Ramos (cell line): ENCODE data around the gene TADA3.

Source experiments
- in situ Hi-C: fragments of 300-500 bp; cut with MboI; formaldehyde crosslinking; loops from one replicate; pipeline ENCODE4 v1.14.3; 2022; ENCODE audit warnings: low sequenced_read_pairs; ENCODE audit not compliant: unreplicated experiment

TADA3 gene

DNA sequence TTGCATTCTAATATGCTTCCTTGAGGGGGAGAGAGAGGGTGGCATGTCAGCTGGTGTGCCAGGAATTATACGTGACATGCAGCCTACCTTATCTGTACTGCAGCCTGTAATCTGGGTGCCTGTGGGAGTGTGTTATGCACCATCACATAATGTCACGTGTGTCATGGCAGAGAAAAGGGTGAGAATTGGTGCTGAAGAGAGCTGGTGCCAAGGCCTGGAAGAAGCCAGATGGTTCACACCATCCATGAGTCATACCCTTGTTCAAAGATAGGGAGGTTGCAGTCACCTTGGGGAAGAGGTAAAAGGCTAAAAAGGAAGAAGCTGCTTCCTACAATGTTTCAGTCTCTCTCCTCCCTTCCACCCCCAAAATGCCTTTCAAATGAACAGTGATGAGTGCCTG is 55.4 kb downstream of the TADA3 start:
- in situ Hi-C loops = no loop called here

GRCh38 chr3:9732740-9733115 is 59.5 kb downstream of the TADA3 start:
- in situ Hi-C loops = no loop called here

DNA sequence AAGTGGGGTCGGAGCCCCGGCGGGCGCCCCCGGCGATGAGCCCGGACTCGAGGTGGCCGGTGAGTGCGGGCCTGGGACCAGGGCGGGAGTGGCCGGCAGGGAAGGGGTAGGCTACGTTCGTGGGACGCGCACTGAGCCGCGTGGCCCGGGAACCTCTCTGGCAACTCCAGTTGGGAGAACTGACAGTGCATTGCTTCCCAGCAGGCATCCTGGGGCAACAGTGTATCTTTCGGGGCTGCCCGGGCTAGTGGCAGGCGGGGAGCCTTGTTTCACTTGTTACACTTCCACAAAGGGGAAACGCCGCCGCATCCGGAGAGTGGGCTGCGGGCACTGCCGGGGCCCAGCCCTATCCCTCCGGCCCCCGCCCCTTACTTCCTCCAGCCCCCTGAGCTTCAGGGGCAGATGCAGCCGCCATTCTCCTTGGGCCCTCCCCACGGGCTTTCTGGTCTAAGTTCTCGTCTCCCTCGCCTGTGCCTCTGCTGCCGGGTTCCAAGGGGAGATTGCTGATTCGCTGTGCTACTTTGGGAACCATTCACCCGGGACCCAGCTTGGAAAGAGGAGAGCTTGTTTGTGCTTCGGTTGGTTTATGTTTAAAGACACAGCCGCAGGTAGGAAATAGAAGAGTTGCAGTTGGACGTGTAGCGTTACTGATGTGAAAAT is 60.1 kb downstream of the TADA3 start:
- in situ Hi-C loops = no loop called here

DNA sequence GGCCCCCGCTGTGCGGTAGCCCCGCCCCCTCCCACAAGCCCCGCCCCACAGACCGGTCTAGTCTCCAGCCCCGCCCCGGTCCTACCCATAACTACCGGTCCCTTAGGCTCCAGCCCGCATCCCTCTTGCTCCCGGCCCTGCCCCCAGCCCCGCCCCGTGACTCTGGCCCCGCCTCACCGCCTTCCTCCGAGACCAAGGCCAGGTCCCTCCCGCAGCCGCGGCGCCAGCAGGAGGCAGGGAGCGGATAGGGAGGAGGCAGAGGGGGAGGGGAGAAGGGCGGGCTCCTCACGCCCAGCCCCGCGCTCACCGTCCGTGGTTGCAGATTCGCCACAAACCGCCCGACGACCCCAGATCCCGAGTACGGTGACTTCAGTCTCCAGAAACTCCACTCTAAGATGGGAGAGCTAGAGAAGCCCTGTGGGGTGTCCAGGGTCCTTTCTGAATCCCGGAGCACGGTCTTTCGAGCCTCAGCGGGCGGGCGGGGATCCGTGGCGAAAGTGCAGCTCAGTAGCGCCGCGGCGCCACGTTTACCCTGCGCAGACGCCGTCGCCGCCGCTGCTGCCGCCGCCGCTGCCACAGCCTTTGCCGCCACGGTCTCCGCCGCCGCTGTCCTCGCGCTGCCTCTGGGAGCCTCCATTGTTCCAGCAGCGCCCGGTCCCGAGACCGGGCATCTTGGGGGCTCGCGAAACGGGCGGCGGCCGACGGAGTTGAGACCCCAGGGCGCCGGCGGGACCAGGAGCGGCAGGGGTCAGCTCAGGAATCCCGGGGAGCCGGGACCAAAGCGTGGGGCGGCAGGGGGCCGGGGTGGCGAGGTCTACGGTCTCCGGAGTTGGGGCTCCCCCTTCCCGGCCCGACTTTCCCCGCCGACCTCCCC is 60.8 kb downstream of the TADA3 start, which contains the start of gene BRPF1:
Gene BRPF1 (plus strand): TSS at position 530 of the 874 bp plus-strand sequence. CDS start 2,406 bp downstream, outside the sequence.
- in situ Hi-C loops = no loop called here

DNA sequence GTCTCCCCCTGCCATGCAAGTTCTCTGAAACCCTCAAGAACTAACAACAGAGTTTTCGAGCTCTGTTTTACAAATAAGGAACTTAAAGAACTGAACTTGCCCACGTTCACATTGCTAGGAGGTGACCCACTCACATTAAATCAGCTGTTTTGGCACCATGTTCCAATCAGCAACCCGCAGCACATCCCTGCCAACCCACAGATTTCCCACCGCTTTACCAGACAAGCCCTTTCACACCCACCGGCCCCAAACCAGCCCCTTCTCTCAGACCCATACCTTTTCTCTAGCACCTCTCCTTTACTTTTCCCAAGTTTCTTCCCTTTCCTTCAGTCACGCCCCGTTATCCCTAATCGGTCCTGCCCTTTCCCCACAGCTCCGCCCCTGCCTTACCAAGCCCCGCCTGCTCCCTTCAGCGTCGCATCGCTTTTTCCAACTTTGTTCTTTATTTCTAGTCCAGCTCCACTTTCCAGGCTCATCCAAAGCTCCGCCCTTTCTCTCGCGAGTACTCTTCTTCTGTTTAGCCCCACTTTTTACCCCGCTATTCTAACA is 61.5 kb downstream of the TADA3 start:
- in situ Hi-C loops = no loop called here
